HepG2 (cell line): Measurements from ENCODE around the gene ZNF514. TPM values are rescaled to one million over a fixed set of nuclear protein-coding genes. Genes with fewer than 3 reads are reported as not detected.

Experiments used
- NFIC ChIP-seq: IDR thresholded peaks from 2 replicates; pipeline ENCODE4 v1.6.1; 2012; ENCODE audit warnings: mild to moderate bottlenecking, low read length, inconsistent platforms
- SNRNP70 ChIP-seq: fragments of 200-400 bp; formaldehyde crosslinking; IDR thresholded peaks from 2 replicates; pipeline ENCODE4 v1.6.1; 2017; ENCODE audit warnings: mild to moderate bottlenecking, low read depth, low read length, moderate library complexity
- TOPORS ChIP-seq: sonication (generic); formaldehyde crosslinking; IDR thresholded peaks from 2 replicates; pipeline ENCODE4 v1.8.0; 2023; ENCODE audit warnings: mild to moderate bottlenecking, missing genetic modification reagents
- YY1 ChIP-seq: IDR thresholded peaks from 2 replicates; pipeline ENCODE4 v1.6.1; 2011; ENCODE audit warnings: low read length, low read depth, moderate library complexity, mild to moderate bottlenecking; ENCODE audit not compliant: insufficient read depth, insufficient replicate concordance
- ZNF460 ChIP-seq: sonication (generic); formaldehyde crosslinking; IDR thresholded peaks from 2 replicates; pipeline ENCODE4 v1.5.1; 2020; ENCODE audit warnings: missing genetic modification reagents, mild to moderate bottlenecking, borderline replicate concordance
- ZNF496 ChIP-seq: sonication (generic); formaldehyde crosslinking; IDR thresholded peaks from 2 replicates; pipeline ENCODE4 v1.8.1; 2023; ENCODE audit warnings: mild to moderate bottlenecking, moderate library complexity, missing genetic modification reagents; ENCODE audit not compliant: insufficient replicate concordance
- ZNF597 ChIP-seq: sonication (generic); formaldehyde crosslinking; IDR thresholded peaks from 2 replicates; pipeline ENCODE4 v1.5.0; 2020; ENCODE audit warnings: missing genetic modification reagents
- ZNF687 ChIP-seq: sonication (generic); formaldehyde crosslinking; IDR thresholded peaks from 2 replicates; pipeline ENCODE4 v1.5.1; 2020; ENCODE audit warnings: mild to moderate bottlenecking, missing genetic modification reagents, moderate library complexity
- polyA plus RNA-seq, 8 experiments: library from polyadenylated mRNA; depleted of rRNA in 3 of 8; stranded (reverse) in 7 of 8; unstranded in 1 of 8; fragments of >200 nt; fragmentation: Illumina TruSeq in 4 of 8; extraction: Trizol in 4 of 8; gene quantifications; 2 replicates each; pipeline versions ENCODE4 v1.2.1 to v1.2.3, GENCODE V29; 2011 to 2016; ENCODE audit warnings: low read depth in 4 of 8, missing spikeins in 1 of 8, mixed read lengths in 1 of 8; ENCODE audit not compliant: insufficient read depth in 1 of 8
- total RNA-seq, 5 experiments: library from RNA; depleted of rRNA; stranded (reverse); fragments of >200 nt; fragmentation: Illumina TruSeq; extraction: Trizol; gene quantifications; 2 replicates each; pipeline ENCODE4 v1.2.3, GENCODE V29; 2016; ENCODE audit warnings: low read depth in 1 of 5
- TF ChIP-seq, protein P1 (sequence below): sonication (generic); formaldehyde crosslinking; IDR thresholded peaks from 2 replicates; pipeline ENCODE4 v1.4.0; 2020; ENCODE audit warnings: missing genetic modification reagents, borderline replicate concordance
- TF ChIP-seq, protein P2 (sequence below): sonication (generic); formaldehyde crosslinking; IDR thresholded peaks from 2 replicates; pipeline ENCODE4 v1.8.0; 2022; ENCODE audit warnings: mild to moderate bottlenecking, missing genetic modification reagents, moderate library complexity
- TF ChIP-seq, protein P3 (sequence below): sonication (generic); formaldehyde crosslinking; conservative IDR thresholded peaks from 2 replicates; pipeline ENCODE4 v1.4.0; 2020; ENCODE audit warnings: missing genetic modification reagents
- TF ChIP-seq, protein P4 (sequence below): IDR thresholded peaks from 2 replicates; pipeline ENCODE4 v1.6.1; 2016; ENCODE audit warnings: missing genetic modification reagents, missing compliant biosample characterization

Gene ZNF514
- total and polyA plus RNA-seq, 2 of the 13 experiments (the other 11 are each of a cell fraction or from before 2014, with no cell fraction given), result 15.2 to 18.7 TPM

- TF ChIP-seq, protein P1, sequence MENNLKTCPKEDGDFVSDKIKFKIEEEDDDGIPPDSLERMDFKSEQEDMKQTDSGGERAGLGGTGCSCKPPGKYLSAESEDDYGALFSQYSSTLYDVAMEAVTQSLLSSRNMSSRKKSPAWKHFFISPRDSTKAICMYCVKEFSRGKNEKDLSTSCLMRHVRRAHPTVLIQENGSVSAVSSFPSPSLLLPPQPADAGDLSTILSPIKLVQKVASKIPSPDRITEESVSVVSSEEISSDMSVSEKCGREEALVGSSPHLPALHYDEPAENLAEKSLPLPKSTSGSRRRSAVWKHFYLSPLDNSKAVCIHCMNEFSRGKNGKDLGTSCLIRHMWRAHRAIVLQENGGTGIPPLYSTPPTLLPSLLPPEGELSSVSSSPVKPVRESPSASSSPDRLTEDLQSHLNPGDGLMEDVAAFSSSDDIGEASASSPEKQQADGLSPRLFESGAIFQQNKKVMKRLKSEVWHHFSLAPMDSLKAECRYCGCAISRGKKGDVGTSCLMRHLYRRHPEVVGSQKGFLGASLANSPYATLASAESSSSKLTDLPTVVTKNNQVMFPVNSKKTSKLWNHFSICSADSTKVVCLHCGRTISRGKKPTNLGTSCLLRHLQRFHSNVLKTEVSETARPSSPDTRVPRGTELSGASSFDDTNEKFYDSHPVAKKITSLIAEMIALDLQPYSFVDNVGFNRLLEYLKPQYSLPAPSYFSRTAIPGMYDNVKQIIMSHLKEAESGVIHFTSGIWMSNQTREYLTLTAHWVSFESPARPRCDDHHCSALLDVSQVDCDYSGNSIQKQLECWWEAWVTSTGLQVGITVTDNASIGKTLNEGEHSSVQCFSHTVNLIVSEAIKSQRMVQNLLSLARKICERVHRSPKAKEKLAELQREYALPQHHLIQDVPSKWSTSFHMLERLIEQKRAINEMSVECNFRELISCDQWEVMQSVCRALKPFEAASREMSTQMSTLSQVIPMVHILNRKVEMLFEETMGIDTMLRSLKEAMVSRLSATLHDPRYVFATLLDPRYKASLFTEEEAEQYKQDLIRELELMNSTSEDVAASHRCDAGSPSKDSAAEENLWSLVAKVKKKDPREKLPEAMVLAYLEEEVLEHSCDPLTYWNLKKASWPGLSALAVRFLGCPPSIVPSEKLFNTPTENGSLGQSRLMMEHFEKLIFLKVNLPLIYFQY, result no peak
- no peak for TF ChIP-seq ZNF496
- TF ChIP-seq SNRNP70, result no peak
- no peak for TF ChIP-seq YY1
- TF ChIP-seq ZNF597 (CRISPR knock-in tag), result no peak
- TF ChIP-seq ZNF687 (CRISPR knock-in tag), result peak; percentile 84
- TF ChIP-seq, protein P2, sequence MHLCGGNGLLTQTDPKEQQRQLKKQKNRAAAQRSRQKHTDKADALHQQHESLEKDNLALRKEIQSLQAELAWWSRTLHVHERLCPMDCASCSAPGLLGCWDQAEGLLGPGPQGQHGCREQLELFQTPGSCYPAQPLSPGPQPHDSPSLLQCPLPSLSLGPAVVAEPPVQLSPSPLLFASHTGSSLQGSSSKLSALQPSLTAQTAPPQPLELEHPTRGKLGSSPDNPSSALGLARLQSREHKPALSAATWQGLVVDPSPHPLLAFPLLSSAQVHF, result 0 out of 2 replicates have a peak, but pooled peaks have one; percentile 45
- TF ChIP-seq, protein P3, sequence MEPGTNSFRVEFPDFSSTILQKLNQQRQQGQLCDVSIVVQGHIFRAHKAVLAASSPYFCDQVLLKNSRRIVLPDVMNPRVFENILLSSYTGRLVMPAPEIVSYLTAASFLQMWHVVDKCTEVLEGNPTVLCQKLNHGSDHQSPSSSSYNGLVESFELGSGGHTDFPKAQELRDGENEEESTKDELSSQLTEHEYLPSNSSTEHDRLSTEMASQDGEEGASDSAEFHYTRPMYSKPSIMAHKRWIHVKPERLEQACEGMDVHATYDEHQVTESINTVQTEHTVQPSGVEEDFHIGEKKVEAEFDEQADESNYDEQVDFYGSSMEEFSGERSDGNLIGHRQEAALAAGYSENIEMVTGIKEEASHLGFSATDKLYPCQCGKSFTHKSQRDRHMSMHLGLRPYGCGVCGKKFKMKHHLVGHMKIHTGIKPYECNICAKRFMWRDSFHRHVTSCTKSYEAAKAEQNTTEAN (CRISPR knock-in tag), result no peak
- no peak for TF ChIP-seq ZNF460 (CRISPR knock-in tag)
- TF ChIP-seq, protein P4, sequence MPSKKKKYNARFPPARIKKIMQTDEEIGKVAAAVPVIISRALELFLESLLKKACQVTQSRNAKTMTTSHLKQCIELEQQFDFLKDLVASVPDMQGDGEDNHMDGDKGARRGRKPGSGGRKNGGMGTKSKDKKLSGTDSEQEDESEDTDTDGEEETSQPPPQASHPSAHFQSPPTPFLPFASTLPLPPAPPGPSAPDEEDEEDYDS (CRISPR knock-in tag), result no peak
- no peak for TF ChIP-seq NFIC
- no peak for TF ChIP-seq TOPORS
These were observed 593 bp downstream of the ZNF514 start (continued) for GRCh38 chr2:95158891-95159619.
